ENCODE results near the gene ELMO3. TPM values are rescaled to one million over a fixed set of nuclear protein-coding genes. Genes with fewer than 3 reads are reported as not detected.

Gene ELMO3
- total and polyA plus RNA-seq, 2 of the 13 experiments (the other 11 are each of a cell fraction or from before 2014, with no cell fraction given) = 2.6 to 4.0 TPM

GRCh38 chr16:67155295-67156142 lies 43.4 kb upstream of the ELMO3 start (continued):
- TF ChIP-seq TRAFD1 (CRISPR knock-in tag; IDR thresholded peaks at IDR 0.05; ENCODE audit: borderline replicate concordance) (no peak), ZBTB3 (CRISPR knock-in tag; IDR thresholded peaks at IDR 0.05; ENCODE audit: borderline replicate concordance, low read depth) (0 out of 2 replicates have a peak, but pooled peaks have one; percentile 66), ZNF577 (CRISPR knock-in tag; IDR thresholded peaks at IDR 0.05; ENCODE audit: borderline replicate concordance, low read depth) (peak; percentile 55; the same call in 1 of the 2 replicates), BORCS8-MEF2B (CRISPR knock-in tag; IDR thresholded peaks at IDR 0.05) (peak; percentile 52; the same call in 1 of the 2 replicates), SYNCRIP (IDR thresholded peaks at IDR 0.05; ENCODE audit: insufficient read depth, low read depth, low read length) (no peak), ZNF672 (CRISPR knock-in tag; IDR thresholded peaks at IDR 0.05) (no peak), WIZ (CRISPR knock-in tag; IDR thresholded peaks at IDR 0.05) (no peak), REPIN1 (CRISPR knock-in tag; IDR thresholded peaks at IDR 0.05; ENCODE audit: borderline replicate concordance, low read depth) (peak; percentile 74; the same call in 1 of the 2 replicates), ZFP90 (CRISPR knock-in tag; IDR thresholded peaks at IDR 0.05; ENCODE audit: borderline replicate concordance) (no peak)
- TF ChIP-seq, protein P1, sequence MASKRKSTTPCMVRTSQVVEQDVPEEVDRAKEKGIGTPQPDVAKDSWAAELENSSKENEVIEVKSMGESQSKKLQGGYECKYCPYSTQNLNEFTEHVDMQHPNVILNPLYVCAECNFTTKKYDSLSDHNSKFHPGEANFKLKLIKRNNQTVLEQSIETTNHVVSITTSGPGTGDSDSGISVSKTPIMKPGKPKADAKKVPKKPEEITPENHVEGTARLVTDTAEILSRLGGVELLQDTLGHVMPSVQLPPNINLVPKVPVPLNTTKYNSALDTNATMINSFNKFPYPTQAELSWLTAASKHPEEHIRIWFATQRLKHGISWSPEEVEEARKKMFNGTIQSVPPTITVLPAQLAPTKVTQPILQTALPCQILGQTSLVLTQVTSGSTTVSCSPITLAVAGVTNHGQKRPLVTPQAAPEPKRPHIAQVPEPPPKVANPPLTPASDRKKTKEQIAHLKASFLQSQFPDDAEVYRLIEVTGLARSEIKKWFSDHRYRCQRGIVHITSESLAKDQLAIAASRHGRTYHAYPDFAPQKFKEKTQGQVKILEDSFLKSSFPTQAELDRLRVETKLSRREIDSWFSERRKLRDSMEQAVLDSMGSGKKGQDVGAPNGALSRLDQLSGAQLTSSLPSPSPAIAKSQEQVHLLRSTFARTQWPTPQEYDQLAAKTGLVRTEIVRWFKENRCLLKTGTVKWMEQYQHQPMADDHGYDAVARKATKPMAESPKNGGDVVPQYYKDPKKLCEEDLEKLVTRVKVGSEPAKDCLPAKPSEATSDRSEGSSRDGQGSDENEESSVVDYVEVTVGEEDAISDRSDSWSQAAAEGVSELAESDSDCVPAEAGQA (IDR thresholded peaks at IDR 0.05; ENCODE audit: low read depth) = no peak
- TF ChIP-seq, protein P1 (CRISPR knock-in tag; IDR thresholded peaks at IDR 0.05; ENCODE audit: borderline replicate concordance) = no peak
- TF ChIP-seq, protein P2, sequence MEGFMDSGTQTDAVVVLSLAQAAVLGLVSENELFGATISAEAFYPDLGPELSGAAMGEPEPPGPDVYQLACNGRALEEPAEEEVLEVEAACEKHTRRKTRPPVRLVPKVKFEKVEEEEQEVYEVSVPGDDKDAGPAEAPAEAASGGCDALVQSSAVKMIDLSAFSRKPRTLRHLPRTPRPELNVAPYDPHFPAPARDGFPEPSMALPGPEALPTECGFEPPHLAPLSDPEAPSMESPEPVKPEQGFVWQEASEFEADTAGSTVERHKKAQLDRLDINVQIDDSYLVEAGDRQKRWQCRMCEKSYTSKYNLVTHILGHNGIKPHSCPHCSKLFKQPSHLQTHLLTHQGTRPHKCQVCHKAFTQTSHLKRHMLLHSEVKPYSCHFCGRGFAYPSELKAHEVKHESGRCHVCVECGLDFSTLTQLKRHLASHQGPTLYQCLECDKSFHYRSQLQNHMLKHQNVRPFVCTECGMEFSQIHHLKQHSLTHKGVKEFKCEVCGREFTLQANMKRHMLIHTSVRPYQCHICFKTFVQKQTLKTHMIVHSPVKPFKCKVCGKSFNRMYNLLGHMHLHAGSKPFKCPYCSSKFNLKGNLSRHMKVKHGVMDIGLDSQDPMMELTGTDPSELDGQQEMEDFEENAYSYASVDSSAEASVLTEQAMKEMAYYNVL (CRISPR knock-in tag; IDR thresholded peaks at IDR 0.05; ENCODE audit: borderline replicate concordance) = peak; percentile 32; the same call in 1 of the 2 replicates
- TF ChIP-seq, protein P3, sequence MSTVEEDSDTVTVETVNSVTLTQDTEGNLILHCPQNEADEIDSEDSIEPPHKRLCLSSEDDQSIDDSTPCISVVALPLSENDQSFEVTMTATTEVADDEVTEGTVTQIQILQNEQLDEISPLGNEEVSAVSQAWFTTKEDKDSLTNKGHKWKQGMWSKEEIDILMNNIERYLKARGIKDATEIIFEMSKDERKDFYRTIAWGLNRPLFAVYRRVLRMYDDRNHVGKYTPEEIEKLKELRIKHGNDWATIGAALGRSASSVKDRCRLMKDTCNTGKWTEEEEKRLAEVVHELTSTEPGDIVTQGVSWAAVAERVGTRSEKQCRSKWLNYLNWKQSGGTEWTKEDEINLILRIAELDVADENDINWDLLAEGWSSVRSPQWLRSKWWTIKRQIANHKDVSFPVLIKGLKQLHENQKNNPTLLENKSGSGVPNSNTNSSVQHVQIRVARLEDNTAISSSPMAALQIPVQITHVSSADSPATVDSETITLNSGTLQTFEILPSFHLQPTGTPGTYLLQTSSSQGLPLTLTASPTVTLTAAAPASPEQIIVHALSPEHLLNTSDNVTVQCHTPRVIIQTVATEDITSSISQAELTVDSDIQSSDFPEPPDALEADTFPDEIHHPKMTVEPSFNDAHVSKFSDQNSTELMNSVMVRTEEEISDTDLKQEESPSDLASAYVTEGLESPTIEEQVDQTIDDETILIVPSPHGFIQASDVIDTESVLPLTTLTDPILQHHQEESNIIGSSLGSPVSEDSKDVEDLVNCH (CRISPR knock-in tag; IDR thresholded peaks at IDR 0.05) = 0 out of 2 replicates have a peak, but pooled peaks have one; percentile 55

Measured in HepG2 (cell line).